Measurements from ENCODE around the gene HOXA5. TPM values are rescaled to one million over a fixed set of nuclear protein-coding genes. Genes with fewer than 3 reads are reported as not detected.

Gene HOXA5
- total RNA-seq = under 1 TPM; 0.33 to 0.64 TPM

DNA sequence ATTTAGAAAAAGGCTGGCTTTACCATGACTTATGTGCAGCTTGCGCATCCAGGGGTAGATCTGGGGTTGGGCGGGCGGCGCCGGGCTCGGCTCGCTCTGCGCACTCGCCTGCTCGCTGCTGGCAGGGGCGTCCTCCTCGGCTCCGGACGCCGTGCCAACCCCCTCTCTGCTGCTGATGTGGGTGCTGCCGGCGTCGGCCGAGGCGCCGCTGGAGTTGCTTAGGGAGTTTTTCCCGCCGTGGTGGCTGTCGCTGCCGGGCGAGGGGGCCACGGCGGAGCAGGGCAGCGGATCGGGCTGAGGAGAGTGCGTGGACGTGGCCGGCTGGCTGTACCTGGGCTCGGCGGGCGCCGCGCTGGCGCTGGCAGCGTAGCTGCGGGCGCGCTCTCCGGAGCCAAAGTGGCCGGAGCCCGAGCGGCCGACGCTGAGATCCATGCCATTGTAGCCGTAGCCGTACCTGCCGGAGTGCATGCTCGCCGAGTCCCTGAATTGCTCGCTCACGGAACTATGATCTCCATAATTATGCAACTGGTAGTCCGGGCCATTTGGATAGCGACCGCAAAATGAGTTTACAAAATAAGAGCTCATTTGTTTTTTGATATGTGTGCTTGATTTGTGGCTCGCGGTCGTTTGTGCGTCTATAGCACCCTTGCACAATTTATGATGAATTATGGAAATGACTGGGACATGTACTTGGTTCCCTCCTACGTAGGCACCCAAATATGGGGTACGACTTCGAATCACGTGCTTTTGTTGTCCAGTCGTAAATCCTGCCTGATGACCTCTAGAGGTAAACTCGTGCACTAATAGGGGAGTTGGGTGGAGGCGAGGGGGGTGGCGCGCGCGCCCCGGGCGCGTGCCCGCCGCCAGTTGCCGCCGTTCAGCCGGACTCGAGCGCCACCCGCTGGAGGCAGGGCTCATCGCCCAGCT is at the start of gene HOXA5:
Gene HOXA5 (minus strand): TSS at position 659 of the 927 bp plus-strand sequence. CDS start 74 bp downstream, at position 585.
- peak within 1 kb of the TSS; percentile 82 for H3K4me3 Mint-ChIP-seq
- H3K27me3 Mint-ChIP-seq = peaks cover 32 to 42% of the 10 kb centered on the region in 2 donors
- no peaks in the 10 kb centered on the region for H3K36me3 Mint-ChIP-seq
- peaks cover 11% of the 10 kb centered on the region in 2 donors for H3K4me1 Mint-ChIP-seq (ENCODE audit: low read depth in 2 of 2)
- H3K27ac Mint-ChIP-seq = no peak within 1 kb of the TSS
- H3K9me3 Mint-ChIP-seq = no peaks in the 10 kb centered on the region
- DNase-seq (ENCODE audit: low spot score) = no peak
- peak; percentile 67 to 80 for ATAC-seq

DNA sequence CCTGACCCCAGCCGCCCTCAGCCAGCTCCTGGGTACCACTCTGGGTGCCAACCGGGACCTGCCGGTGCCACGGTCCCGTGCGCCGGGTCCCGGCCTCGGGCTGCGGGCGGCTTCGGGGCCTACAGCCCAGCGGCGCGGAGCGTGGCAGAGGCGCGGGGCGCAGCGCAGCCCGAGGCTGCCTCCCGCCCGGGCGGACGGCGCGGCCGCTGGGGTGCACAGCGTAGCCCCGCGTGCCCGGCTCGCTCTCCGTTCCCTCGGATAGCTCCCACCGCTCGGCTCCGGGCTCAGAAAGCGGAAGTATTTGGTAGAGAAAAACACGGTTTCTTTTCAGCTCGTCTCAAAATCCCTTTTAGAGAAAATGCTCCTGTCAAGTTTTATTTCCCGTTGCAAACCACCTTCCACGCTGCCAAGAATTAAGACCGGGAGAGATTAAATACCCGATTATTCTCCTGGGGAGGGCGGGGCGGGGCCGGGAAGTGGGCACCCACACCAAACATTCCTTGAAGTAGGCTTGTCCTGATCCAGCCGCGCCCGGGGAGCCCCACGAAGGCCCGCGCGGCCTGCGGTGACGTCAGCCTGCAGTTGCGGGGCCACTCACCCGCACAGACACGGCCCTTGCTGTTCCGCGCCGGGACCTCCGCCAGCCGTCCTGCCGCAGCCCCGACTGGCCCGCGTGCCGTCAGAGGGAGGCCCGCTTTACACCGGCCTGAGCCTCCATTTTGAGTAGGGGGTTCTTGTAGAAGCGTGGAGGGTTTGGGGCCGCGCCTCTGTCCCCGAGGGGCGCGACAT is 49.3 kb upstream of the HOXA5 start:
- no peak overlapping the region for H3K27ac Mint-ChIP-seq
- no peaks in the 10 kb centered on the region for H3K9me3 Mint-ChIP-seq
- ATAC-seq = peak; percentile 66 to 71
- peak overlapping the region; percentile 71 for H3K4me3 Mint-ChIP-seq
- peaks cover 60 to 74% of the 10 kb centered on the region in 2 donors for H3K27me3 Mint-ChIP-seq
- DNase-seq (ENCODE audit: low spot score) = no peak
- H3K4me1 Mint-ChIP-seq (ENCODE audit: low read depth in 2 of 2) = peaks cover 14 to 18% of the 10 kb centered on the region in 2 donors
- no peaks in the 10 kb centered on the region for H3K36me3 Mint-ChIP-seq

DNA sequence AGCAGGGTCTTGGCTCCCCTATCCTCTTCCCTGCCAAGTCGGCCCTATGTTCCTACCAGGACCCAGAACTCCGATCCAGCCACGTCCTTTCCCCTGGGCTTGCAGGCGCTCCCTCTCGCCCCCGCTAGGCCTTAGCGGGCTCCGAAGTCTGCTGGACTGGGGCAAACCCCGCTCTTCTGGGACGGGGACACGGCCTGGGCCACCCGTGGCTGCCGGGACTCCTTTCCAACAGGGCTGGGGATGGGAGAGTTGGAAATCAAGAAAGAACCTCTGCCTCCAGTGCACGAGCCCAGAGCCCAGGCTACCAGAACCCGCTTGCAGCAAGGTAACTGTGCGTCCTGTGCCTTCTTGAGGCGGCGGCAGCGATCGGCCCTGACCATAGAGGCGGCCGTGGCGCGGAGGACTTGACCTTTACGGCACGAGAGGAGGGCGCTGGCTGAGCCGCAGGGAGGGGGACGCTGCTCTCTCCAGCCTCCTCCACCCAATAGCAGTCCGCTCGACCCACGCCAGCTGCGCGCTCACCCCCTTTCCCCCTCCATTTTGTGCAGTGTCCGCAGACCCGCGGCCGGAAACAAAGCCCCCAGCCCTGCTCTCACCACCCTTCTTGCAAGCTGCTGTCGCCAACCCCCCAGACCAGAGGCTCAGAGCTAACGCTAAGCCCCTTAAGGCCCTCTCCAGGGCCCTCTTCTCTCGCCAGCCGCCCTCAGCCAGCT is 48.5 kb upstream of the HOXA5 start:
- Mint-ChIP-seq H3K36me3 (no peaks in the 10 kb centered on the region), H3K9me3 (no peaks in the 10 kb centered on the region), H3K4me3 (peak overlapping the region; percentile 54), H3K27ac (no peak overlapping the region), H3K27me3 (peaks cover 60 to 75% of the 10 kb centered on the region in 2 donors), H3K4me1 (ENCODE audit: low read depth in 2 of 2) (peaks cover 17 to 23% of the 10 kb centered on the region in 2 donors)
- DNase-seq (ENCODE audit: low spot score) (no peak), ATAC-seq (peak; percentile 17 to 21)

DNA sequence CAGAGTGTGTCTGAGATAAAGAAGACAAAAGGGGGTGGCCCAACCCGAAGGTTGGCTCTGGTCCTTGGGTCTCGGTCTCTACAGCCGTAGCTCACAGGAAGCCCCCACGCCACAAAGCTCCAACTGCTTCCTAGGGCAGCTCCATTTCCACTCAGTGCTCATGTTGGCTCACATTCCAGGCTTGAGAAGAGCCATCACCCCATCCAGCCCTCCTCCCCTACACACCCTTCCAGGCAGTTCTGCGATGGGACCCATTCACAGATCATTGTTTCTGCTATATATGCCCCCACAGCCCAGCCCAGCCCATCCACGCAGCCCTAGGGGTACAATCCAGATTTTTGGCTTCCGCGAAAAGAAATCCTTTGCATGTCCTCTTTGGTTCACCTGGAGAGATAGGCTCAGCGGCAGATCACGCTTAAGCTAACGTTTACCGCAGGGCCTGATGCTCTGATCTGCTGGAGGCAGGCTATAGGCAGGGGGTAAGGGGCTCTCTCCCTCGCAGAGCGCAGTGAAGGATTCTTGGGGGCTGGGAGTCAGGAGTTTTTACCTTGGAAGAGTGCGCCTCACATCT is 47.8 kb upstream of the HOXA5 start:
- Mint-ChIP-seq H3K36me3 (no peaks in the 10 kb centered on the region), H3K4me1 (ENCODE audit: low read depth in 2 of 2) (peaks cover 20 to 26% of the 10 kb centered on the region in 2 donors), H3K27ac (no peak overlapping the region), H3K27me3 (peaks cover 61 to 82% of the 10 kb centered on the region in 2 donors), H3K4me3 (no peak overlapping the region), H3K9me3 (no peaks in the 10 kb centered on the region)
- ATAC-seq = no peak
- DNase-seq (ENCODE audit: low spot score) = no peak

DNA sequence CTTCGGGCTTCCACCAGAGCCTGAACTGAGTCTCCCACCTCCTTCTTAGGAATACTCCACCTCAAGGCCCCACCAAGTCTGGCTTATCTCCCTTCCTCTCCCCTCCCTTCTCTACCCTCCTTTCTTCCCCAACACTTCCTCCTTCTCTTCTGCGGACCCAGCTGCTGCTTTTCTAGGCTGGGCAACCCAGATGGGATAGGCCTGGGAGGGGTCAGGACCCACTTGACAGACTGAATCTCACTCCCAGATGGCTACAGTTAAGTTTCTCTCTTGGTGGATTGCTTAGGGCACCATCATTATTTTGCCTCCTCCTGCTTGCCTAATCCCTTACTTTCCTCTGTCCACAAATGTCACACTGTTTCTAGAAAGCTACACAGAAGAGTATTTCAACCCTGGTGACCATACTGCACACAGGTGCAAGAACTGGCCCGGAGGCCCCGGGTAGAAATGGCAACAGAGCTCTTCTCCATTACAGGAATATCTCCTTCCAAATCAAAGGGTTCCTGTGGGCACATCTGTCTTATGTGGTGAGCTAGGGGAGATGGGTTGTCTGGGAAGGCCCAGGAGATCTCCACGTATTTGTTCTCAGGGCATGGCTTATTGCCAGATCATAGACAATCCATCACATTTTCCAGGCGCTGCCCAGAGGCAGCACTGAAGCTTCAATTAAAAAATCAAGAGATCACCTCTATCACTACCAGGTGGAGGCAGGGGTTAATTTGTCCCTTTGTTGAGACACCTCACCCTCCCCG is 46.7 kb upstream of the HOXA5 start:
- ATAC-seq (no peak), DNase-seq (ENCODE audit: low spot score) (no peak)
- Mint-ChIP-seq H3K4me1 (ENCODE audit: low read depth in 2 of 2) (peaks cover 27 to 32% of the 10 kb centered on the region in 2 donors), H3K9me3 (no peaks in the 10 kb centered on the region), H3K27me3 (peaks cover 62 to 85% of the 10 kb centered on the region in 2 donors), H3K36me3 (no peaks in the 10 kb centered on the region), H3K27ac (no peak overlapping the region), H3K4me3 (peak overlapping the region; percentile 18)

DNA sequence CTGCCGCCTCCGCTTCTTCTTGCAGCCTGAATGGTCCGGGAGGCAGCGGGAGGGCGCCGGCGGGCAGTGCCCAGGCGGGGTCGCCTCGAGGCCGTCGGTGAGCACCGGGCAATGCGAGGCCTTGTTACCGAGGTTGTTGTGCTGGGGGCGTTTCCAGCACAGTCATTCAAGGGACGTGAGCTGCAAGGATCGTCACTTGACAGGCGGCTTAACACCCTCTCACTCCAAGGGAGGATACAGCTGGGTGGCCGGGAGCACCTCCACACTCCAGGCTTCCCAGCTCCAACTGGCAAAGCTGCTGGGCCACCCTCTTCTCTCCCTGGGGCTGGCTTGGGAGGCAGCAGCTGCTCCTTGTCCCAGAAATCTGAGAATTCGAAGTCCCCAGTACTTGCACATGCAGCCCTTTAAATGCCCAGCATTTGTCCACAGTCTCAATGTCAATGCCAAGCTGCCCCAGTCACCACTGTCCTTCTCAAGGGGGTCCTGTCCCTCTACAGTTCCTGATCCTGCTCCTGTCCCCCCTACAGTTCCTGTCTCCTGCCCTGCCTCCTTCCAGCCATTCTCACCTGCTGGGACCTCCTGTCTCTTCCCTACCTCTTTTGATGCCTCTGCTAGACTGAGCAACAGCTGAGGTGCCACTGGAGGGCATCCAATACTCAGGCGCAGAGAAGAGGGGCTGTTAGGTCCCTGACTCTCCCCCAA is 46.0 kb upstream of the HOXA5 start:
- Mint-ChIP-seq H3K36me3 (no peaks in the 10 kb centered on the region), H3K4me3 (peak overlapping the region; percentile 92), H3K9me3 (no peaks in the 10 kb centered on the region), H3K4me1 (ENCODE audit: low read depth in 2 of 2) (peaks cover 34 to 38% of the 10 kb centered on the region in 2 donors), H3K27ac (no peak overlapping the region), H3K27me3 (peaks cover 61 to 85% of the 10 kb centered on the region in 2 donors)
- no peak for ATAC-seq
- no peak for DNase-seq (ENCODE audit: low spot score)

DNA sequence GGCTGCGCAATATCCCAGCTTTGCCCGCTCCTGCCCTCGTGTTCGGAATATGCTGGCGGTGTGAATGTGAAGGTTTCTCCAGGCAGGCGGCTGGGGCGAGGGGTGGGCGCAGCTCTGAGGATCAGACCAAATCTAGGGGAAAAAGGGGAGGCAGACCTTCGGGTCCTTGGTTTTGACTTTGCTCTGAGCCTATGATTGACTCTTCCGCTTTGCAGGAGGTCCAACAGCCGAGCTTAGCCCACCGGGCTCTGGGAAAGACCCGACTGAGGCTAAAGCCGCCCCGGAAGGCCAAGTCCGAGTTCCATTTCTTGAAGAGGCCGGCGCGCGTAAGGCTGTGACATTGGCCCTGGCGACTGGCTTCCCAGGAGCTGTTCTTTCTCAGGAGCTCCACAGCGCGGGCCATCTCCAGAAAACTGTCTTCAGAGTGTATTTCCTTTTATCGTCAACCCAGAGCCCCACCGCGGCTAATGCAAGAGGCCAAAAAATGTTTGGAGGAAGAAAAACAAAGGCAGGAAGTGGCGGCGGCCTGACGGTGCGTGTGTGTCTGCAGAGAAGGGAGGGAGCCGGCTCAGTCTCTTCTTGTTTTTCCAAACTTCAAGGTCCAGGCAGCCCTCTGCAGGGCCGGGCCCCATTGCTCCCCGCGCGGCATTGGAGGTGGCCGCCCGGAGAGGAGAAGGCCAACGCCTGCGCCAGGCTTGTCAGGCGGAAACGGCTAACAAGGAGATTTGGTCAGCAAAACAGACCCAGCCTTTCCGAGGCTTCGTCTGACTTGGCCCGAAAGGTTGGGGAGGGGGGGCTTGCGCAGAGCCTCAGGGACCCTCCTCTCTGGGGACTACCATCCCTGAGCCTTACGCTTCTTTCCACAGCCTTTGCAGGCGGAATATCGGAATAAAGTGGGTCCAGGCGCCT is 45.2 kb upstream of the HOXA5 start:
- Mint-ChIP-seq H3K27ac (peak overlapping the region in 1 of 2 donors; percentile 9), H3K9me3 (no peaks in the 10 kb centered on the region), H3K27me3 (peaks cover 55 to 77% of the 10 kb centered on the region in 2 donors), H3K4me1 (ENCODE audit: low read depth in 2 of 2) (peaks cover 34 to 38% of the 10 kb centered on the region in 2 donors), H3K4me3 (peak overlapping the region; percentile 92), H3K36me3 (no peaks in the 10 kb centered on the region)
- no peak for DNase-seq (ENCODE audit: low spot score)
- ATAC-seq = no peak

DNA sequence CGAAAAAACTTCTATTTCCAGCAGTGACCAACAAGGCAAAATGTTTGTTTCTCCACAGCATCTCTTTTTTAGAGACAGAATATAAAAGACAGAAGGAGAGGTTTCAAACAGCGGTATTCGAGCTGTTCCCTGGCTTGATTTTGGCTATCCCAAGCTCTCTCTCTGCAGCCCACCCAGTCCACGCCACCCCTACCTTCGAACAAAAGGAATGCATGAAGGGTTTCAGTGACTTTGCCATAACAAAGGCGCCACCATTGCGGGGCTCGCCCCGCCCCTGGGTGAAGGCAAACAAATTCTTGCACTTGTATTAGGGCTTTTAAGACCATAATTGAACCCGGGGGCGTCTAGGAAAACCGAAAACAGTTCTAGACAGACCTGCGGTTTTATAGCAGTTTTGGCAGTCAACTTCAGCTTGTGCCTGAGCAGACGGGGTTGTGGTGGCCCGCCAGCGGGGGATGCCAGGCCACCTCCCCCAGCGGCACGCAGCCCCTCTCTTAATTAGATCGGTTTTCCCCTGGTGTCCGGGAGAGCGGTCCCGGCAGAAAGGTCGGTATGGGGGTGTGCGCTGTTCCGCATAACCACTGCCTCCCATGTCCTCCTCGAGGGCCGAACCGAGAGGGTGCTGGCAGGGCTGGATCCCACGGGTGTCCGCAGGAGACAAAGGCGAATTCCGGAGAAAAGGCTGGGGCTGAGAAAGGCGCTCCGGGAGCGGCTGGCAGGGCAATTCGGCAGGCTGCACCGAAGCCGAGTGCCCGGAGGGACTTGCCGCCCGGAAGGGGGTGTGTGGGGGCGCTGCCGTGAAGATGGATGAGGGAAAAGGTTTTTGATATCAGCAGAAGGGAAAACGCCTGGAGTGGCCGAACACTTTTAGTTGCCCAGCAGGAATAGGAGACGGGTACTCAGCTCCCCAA is 44.2 kb upstream of the HOXA5 start:
- no peaks in the 10 kb centered on the region for H3K36me3 Mint-ChIP-seq
- no peak for ATAC-seq
- H3K9me3 Mint-ChIP-seq = no peaks in the 10 kb centered on the region
- H3K27me3 Mint-ChIP-seq = peaks cover 55 to 77% of the 10 kb centered on the region in 2 donors
- H3K27ac Mint-ChIP-seq = no peak overlapping the region
- H3K4me3 Mint-ChIP-seq = peak overlapping the region; percentile 92
- H3K4me1 Mint-ChIP-seq (ENCODE audit: low read depth in 2 of 2) = peaks cover 34 to 40% of the 10 kb centered on the region in 2 donors
- DNase-seq (ENCODE audit: low spot score) = no peak

DNA sequence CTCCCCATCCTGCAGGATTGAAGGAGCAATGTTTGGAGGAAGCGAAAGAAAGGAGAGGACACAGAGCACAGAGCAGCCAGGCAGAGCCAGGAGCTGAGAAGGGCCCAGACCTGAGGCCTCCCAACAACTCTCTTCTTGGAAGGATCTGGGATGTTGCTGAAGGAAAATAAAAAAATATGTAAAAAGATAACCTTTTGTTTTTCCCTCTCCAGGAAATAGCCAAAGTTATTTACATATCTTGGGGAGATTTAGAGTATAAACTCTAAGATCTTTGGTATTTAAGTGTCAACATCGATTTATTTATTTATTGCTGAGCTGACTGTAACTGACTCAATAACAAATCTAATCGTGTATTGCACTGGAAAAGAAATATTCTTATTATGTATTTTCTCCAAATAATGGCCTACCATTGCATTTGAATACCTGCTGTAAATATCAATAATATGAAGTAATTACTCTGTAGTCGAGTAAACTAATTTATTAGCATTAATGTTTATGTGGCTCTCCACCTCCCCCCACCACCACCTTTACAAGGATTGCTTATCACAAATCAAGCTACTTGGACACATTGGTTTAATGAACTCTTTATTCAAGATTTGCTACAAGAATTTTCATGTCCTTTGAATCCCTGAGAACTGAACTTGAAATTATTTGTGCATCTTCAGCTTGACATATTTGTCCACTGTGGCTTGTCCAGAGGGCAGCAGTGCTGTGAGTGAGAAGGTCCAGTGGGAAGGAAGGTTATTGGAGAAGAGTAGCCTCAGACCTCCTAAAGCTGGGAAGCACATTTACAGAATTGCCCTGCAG is 43.4 kb upstream of the HOXA5 start:
- ATAC-seq (no peak), DNase-seq (ENCODE audit: low spot score) (no peak)
- Mint-ChIP-seq H3K27ac (peak overlapping the region in 1 of 2 donors; percentile 7), H3K36me3 (no peaks in the 10 kb centered on the region), H3K4me1 (ENCODE audit: low read depth in 2 of 2) (peaks cover 34 to 41% of the 10 kb centered on the region in 2 donors), H3K9me3 (no peaks in the 10 kb centered on the region), H3K27me3 (peaks cover 54 to 81% of the 10 kb centered on the region in 2 donors), H3K4me3 (peak overlapping the region; percentile 92)
